WTC11 (cell line): ENCODE measurements around the gene GYPA. TPM values are rescaled to one million over a fixed set of nuclear protein-coding genes. Genes with fewer than 3 reads are reported as not detected.
A peak's percentile ranks its signal among the peaks of the same experiment; 100 is the strongest.
"Not testable (repeated sequence)": the region's sequence is repeated elsewhere in the genome, so short reads cannot be mapped to it uniquely, and the experiment has no call there.

Source experiments
- ATAC-seq: fragments of 200-7000 bp; cut with Tn5 transposase; 2 replicates; pipeline ENCODE4 v1.10.0; 2021; ENCODE audit warnings: mild to moderate bottlenecking, moderate library complexity
- CTCF ChIA-PET: fragments of 300-600 bp; sonication (Branson Sonifier 250); formaldehyde crosslinking; loops from one replicate; lab custom pipeline; 2021; ENCODE audit warnings: antibody characterized with exemption; lab: Charles Lee
- POLR2A ChIA-PET: fragments of 350-600 bp; sonication (Branson Sonifier 250); formaldehyde crosslinking; loops from one replicate; lab custom pipeline; 2021; ENCODE audit warnings: antibody characterized with exemption; lab: Charles Lee
- DNase-seq: peaks from one replicate; pipeline ENCODE4 v3.0.0; 2021; ENCODE audit warnings: low spot score
- H3K27ac Mint-ChIP-seq: 2 replicates; pipeline ENCODE4 v1.8.0; 2021; ENCODE audit warnings: mixed read lengths
- H3K27me3 Mint-ChIP-seq: 2 replicates; pipeline ENCODE4 v1.8.0; 2021; ENCODE audit warnings: low read depth, mild to moderate bottlenecking, moderate library complexity, mixed read lengths
- H3K36me3 Mint-ChIP-seq: 2 replicates; pipeline ENCODE4 v1.8.0; 2021; ENCODE audit warnings: mixed read lengths
- H3K4me1 Mint-ChIP-seq: 2 replicates; pipeline ENCODE4 v1.8.0; 2022; ENCODE audit warnings: mixed read lengths
- H3K4me3 Mint-ChIP-seq: 2 replicates; pipeline ENCODE4 v1.8.0; 2021; ENCODE audit warnings: mild to moderate bottlenecking, moderate library complexity, mixed read lengths
- H3K9me3 Mint-ChIP-seq: 2 replicates; pipeline ENCODE4 v1.8.0; 2021; ENCODE audit warnings: mixed read lengths
- AFF4 ChIP-seq: sonication (generic); formaldehyde crosslinking; IDR thresholded peaks from 2 replicates; pipeline ENCODE4 v1.8.1; 2023; ENCODE audit warnings: mild to moderate bottlenecking, missing genetic modification reagents, borderline replicate concordance
- E2F4 ChIP-seq: sonication (generic); formaldehyde crosslinking; IDR thresholded peaks from 2 replicates; pipeline ENCODE4 v1.8.1; 2022; ENCODE audit warnings: low read depth, mild to moderate bottlenecking, moderate library complexity, missing genetic modification reagents, borderline replicate concordance
- ESRRA ChIP-seq: sonication (generic); formaldehyde crosslinking; IDR thresholded peaks from 2 replicates; pipeline ENCODE4 v1.8.1; 2022; ENCODE audit warnings: mild to moderate bottlenecking, missing genetic modification reagents, borderline replicate concordance
- FOXP1 ChIP-seq: sonication (generic); formaldehyde crosslinking; IDR thresholded peaks from 2 replicates; pipeline ENCODE4 v1.8.0; 2022; ENCODE audit warnings: missing genetic modification reagents, mild to moderate bottlenecking, moderate library complexity, borderline replicate concordance
- HMGA2 ChIP-seq: fragments of 250-450 bp; sonication (Bioruptor Pico); IDR thresholded peaks from 2 replicates; pipeline ENCODE4 v1.4.0; 2021; ENCODE audit warnings: mild to moderate bottlenecking, moderate library complexity
- HMGXB4 ChIP-seq: sonication (generic); formaldehyde crosslinking; IDR thresholded peaks from 2 replicates; pipeline ENCODE4 v1.8.1; 2023; ENCODE audit warnings: mild to moderate bottlenecking, moderate library complexity, missing genetic modification reagents
- JUN ChIP-seq: sonication (generic); formaldehyde crosslinking; IDR thresholded peaks from 2 replicates; pipeline ENCODE4 v1.8.0; 2023; ENCODE audit warnings: mild to moderate bottlenecking, missing genetic modification reagents
- NFYB ChIP-seq: sonication (generic); formaldehyde crosslinking; conservative IDR thresholded peaks from 2 replicates; pipeline ENCODE4 v1.8.0; 2022; ENCODE audit warnings: low read depth, missing genetic modification reagents
- ZNF121 ChIP-seq: sonication (generic); formaldehyde crosslinking; IDR thresholded peaks from 2 replicates; pipeline ENCODE4 v1.8.0; 2023; ENCODE audit warnings: missing genetic modification reagents
- ZNF263 ChIP-seq: sonication (generic); formaldehyde crosslinking; IDR thresholded peaks from 2 replicates; pipeline ENCODE4 v1.8.1; 2022; ENCODE audit warnings: low read depth, mild to moderate bottlenecking, moderate library complexity, missing genetic modification reagents
- ZNF532 ChIP-seq: fragments of 250-450 bp; sonication (Bioruptor Pico); IDR thresholded peaks from 2 replicates; pipeline ENCODE4 v1.9.0; 2021; ENCODE audit warnings: mild to moderate bottlenecking, borderline replicate concordance
- ZNF671 ChIP-seq: fragments of 250-450 bp; sonication (Bioruptor Pico); IDR thresholded peaks from 2 replicates; pipeline ENCODE4 v1.8.0; 2021; ENCODE audit warnings: mild to moderate bottlenecking
- total RNA-seq: library from RNA; stranded (reverse); gene quantifications from 3 replicates; pipeline ENCODE4 v1.2.3, GENCODE V29; 2021

GYPA gene
- total RNA-seq, 1 experiment from 2014 or later = 0.09 TPM

- H3K4me1 Mint-ChIP-seq, H3K4me3 Mint-ChIP-seq, H3K36me3 Mint-ChIP-seq, POLR2A ChIA-PET, ATAC-seq, H3K27me3 Mint-ChIP-seq, DNase-seq, H3K9me3 Mint-ChIP-seq, H3K27ac Mint-ChIP-seq, CTCF ChIA-PET: not testable (repeated sequence)
- peak; percentile 94 for TF ChIP-seq HMGA2
Observed at GRCh38 chr4:144123982-144124635, 16.4 kb downstream of the GYPA start.

GRCh38 chr4:144123269-144123668 lies 17.2 kb downstream of the GYPA start:
- H3K36me3 Mint-ChIP-seq, H3K4me3 Mint-ChIP-seq, ATAC-seq, H3K27me3 Mint-ChIP-seq, POLR2A ChIA-PET, CTCF ChIA-PET, H3K9me3 Mint-ChIP-seq, H3K4me1 Mint-ChIP-seq, DNase-seq, H3K27ac Mint-ChIP-seq: not testable (repeated sequence)
- peak; percentile 91 for TF ChIP-seq HMGA2

- CTCF ChIA-PET, H3K4me1 Mint-ChIP-seq, H3K27ac Mint-ChIP-seq, H3K36me3 Mint-ChIP-seq, H3K9me3 Mint-ChIP-seq, DNase-seq, H3K4me3 Mint-ChIP-seq, ATAC-seq, POLR2A ChIA-PET, H3K27me3 Mint-ChIP-seq: not testable (repeated sequence)
Observed at GRCh38 chr4:144119752-144120151, 20.8 kb downstream of the GYPA start.

- peaks cover 8% of the 10 kb centered on the region for H3K4me1 Mint-ChIP-seq
- no peak for ATAC-seq
- H3K4me3 Mint-ChIP-seq = no peak overlapping the region
- DNase-seq = no peak
- no peak overlapping the region for H3K27ac Mint-ChIP-seq
- POLR2A ChIA-PET = no interaction called here
- TF ChIP-seq ZNF121 (CRISPR knock-in tag) (no peak), JUN (CRISPR knock-in tag) (no peak), E2F4 (CRISPR knock-in tag) (no peak), ZNF671 (CRISPR knock-in tag) (no peak), ZNF263 (CRISPR knock-in tag) (no peak), FOXP1 (CRISPR knock-in tag) (no peak), ZNF532 (CRISPR knock-in tag) (no peak), HMGXB4 (CRISPR knock-in tag) (no peak), NFYB (no peak), ESRRA (no peak), AFF4 (CRISPR knock-in tag) (no peak)
- CTCF ChIA-PET = no interaction called here
- no peaks in the 10 kb centered on the region for H3K36me3 Mint-ChIP-seq
- H3K9me3 Mint-ChIP-seq = no peaks in the 10 kb centered on the region
- no peaks in the 10 kb centered on the region for H3K27me3 Mint-ChIP-seq
Observed at GRCh38 chr4:144115519-144115918, 25.0 kb downstream of the GYPA start.
